ENCODE data around the gene ZBED2. TPM values are rescaled to one million over a fixed set of nuclear protein-coding genes. Genes with fewer than 3 reads are reported as not detected.

ZBED2 gene
- total RNA-seq, 1 donor from 2014 or later: 1.0 TPM

DNA sequence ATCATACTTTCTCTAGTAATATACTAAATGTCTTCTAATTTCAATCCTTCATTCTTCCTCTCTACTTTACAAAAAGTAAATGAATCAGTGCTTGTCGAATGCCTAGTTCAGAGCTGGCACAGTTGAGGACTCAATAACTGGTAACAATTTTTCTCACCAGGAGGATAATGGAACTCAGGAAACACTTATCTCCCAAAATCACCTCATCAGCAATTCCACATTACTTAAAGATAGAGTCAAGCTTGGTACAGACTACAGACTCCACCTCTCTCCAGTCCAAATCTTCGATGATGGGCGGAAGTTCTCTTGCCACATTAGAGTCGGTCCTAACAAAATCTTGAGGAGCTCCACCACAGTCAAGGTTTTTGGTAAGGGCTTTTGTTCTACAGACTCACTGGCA is 16.3 kb downstream of the ZBED2 start:
- no peak for DNase-seq (ENCODE audit: low read depth)
- TF ChIP-seq, protein P1, sequence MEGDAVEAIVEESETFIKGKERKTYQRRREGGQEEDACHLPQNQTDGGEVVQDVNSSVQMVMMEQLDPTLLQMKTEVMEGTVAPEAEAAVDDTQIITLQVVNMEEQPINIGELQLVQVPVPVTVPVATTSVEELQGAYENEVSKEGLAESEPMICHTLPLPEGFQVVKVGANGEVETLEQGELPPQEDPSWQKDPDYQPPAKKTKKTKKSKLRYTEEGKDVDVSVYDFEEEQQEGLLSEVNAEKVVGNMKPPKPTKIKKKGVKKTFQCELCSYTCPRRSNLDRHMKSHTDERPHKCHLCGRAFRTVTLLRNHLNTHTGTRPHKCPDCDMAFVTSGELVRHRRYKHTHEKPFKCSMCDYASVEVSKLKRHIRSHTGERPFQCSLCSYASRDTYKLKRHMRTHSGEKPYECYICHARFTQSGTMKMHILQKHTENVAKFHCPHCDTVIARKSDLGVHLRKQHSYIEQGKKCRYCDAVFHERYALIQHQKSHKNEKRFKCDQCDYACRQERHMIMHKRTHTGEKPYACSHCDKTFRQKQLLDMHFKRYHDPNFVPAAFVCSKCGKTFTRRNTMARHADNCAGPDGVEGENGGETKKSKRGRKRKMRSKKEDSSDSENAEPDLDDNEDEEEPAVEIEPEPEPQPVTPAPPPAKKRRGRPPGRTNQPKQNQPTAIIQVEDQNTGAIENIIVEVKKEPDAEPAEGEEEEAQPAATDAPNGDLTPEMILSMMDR (IDR thresholded peaks at IDR 0.05; ENCODE audit: insufficient read depth, low read length, poor library complexity, severe bottlenecking): no peak
- H3K36me3 ChIP-seq (ENCODE audit: control insufficient read depth, insufficient read depth, low read length): no peaks in the 10 kb centered on the region
- H3K4me3 ChIP-seq (ENCODE audit: low read depth, low read length): no peak overlapping the region
- no peaks in the 10 kb centered on the region for H3K27me3 ChIP-seq (ENCODE audit: control insufficient read depth, insufficient read depth, low read length)

DNA sequence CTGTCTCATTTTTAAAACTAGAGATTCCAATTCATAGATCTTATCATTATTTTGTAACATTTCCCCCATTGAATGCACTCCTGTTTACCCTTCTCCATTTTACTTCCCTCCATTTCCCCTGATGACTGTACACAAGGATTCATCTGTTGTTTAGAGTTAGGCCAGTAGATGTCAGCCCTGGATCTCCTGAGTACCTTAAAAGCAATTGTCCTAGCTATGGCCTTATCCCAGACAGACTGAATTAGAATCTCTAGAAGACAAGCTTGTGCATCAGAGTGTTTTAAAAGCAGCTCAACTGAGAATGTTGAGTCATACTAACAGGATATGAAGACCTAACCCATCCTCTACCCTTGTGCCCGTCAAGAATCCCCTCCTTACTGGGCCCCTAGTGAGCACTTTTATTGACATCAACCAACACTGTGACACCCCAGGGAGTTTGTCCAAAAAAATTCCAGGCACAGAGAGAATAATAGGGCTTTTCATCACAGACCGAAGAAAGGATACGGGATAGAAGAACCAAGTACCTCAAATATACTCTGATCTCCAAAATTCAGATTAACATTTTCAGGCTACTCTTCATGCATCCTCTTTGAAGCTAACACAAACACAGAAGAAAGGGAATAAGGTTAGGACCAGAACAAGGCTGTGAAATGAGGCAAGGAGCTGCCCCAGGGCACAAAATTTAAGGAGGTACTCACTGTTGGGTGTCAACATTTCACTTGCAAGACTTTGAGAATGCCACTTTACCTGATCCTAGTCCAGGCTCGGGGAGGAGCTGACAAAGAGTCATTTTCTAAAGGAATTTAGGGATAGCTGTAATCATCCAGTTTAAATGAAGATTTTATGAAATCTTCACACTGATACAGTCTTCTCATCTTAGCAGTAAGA is 17.1 kb downstream of the ZBED2 start:
- H3K36me3 ChIP-seq (ENCODE audit: control insufficient read depth, insufficient read depth, low read length): no peaks in the 10 kb centered on the region
- TF ChIP-seq, protein P1 (IDR thresholded peaks at IDR 0.05; ENCODE audit: insufficient read depth, low read length, poor library complexity, severe bottlenecking): peak; percentile 70
- DNase-seq (ENCODE audit: low read depth): no peak
- H3K27me3 ChIP-seq (ENCODE audit: control insufficient read depth, insufficient read depth, low read length): no peaks in the 10 kb centered on the region
- no peak overlapping the region for H3K4me3 ChIP-seq (ENCODE audit: low read depth, low read length)

DNA sequence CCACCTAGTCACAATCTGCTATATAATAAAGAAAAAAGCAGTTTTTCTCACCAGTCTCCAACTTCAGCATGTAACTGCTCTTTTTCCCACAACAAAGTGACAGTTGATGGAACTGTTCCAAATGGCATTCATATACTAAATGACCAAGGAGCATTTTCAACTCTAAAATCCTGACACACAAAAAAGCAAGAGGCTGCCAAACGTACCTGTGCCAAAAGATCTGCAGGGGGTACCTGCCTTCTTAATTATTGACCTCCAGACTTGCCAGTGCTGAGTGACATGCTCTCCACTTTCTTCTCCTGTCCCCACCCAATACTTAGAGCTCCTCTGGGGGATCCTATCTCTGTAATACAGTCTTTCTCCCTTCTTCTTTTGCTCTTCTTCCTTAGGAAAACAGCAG is 18.0 kb downstream of the ZBED2 start:
- TF ChIP-seq, protein P1 (IDR thresholded peaks at IDR 0.05; ENCODE audit: insufficient read depth, low read length, poor library complexity, severe bottlenecking): no peak
- DNase-seq (ENCODE audit: low read depth): no peak
- Histone ChIP-seq H3K27me3 (ENCODE audit: control insufficient read depth, insufficient read depth, low read length) (no peaks in the 10 kb centered on the region), H3K4me3 (ENCODE audit: low read depth, low read length) (no peak overlapping the region), H3K36me3 (ENCODE audit: control insufficient read depth, insufficient read depth, low read length) (no peaks in the 10 kb centered on the region)

- Histone ChIP-seq H3K36me3 (ENCODE audit: control insufficient read depth, insufficient read depth, low read length) (no peaks in the 10 kb centered on the region), H3K27me3 (ENCODE audit: control insufficient read depth, insufficient read depth, low read length) (no peaks in the 10 kb centered on the region), H3K4me3 (ENCODE audit: low read depth, low read length) (no peak overlapping the region)
- TF ChIP-seq, protein P1 (IDR thresholded peaks at IDR 0.05; ENCODE audit: insufficient read depth, low read length, poor library complexity, severe bottlenecking): no peak
- DNase-seq (ENCODE audit: low read depth): no peak
Observed at GRCh38 chr3:111571907-111572460, 23.2 kb downstream of the ZBED2 start.

- no peaks in the 10 kb centered on the region for H3K36me3 ChIP-seq (ENCODE audit: control insufficient read depth, insufficient read depth, low read length)
- TF ChIP-seq, protein P1 (IDR thresholded peaks at IDR 0.05; ENCODE audit: insufficient read depth, low read length, poor library complexity, severe bottlenecking): no peak
- no peak for DNase-seq (ENCODE audit: low read depth)
Observed at GRCh38 chr3:111571282-111571681, 23.9 kb downstream of the ZBED2 start.

More at GRCh38 chr3:111571282-111571681, 23.9 kb downstream of the ZBED2 start:
- Histone ChIP-seq H3K4me3 (ENCODE audit: low read depth, low read length) (no peak overlapping the region), H3K27me3 (ENCODE audit: control insufficient read depth, insufficient read depth, low read length) (no peaks in the 10 kb centered on the region)

All from kidney epithelial cell (primary cell).